Measurements from ENCODE around the gene MITF.
"Not testable (repeated sequence)": the region's sequence is repeated elsewhere in the genome, so short reads cannot be mapped to it uniquely, and the experiment has no call there.

Gene MITF

GRCh38 chr3:69909859-69910258 is 170.6 kb downstream of the MITF start:
- not testable (repeated sequence) for H3K27ac ChIP-seq (ENCODE audit: low read length); H3K9me3 ChIP-seq (ENCODE audit: control insufficient read depth in 2 of 2, low read length in 2 of 2); H3K9ac ChIP-seq (ENCODE audit: low read length in 2 of 2); H3K36me3 ChIP-seq (ENCODE audit: control insufficient read depth in 2 of 2, insufficient read depth in 2 of 2, low read length in 2 of 2); H3K27me3 ChIP-seq (ENCODE audit: control insufficient read depth in 1 of 2, insufficient read depth in 2 of 2, low read length in 2 of 2); H3K4me3 ChIP-seq (ENCODE audit: low read length in 2 of 2); H3K4me1 ChIP-seq (ENCODE audit: control insufficient read depth, insufficient read depth, low read length)

- no peak overlapping the region for H3K27ac ChIP-seq (ENCODE audit: low read length)
- no peaks in the 10 kb centered on the region for H3K36me3 ChIP-seq (ENCODE audit: control insufficient read depth in 2 of 2, insufficient read depth in 2 of 2, low read length in 2 of 2)
- H3K4me3 ChIP-seq (ENCODE audit: low read length in 2 of 2) = no peak overlapping the region
- peaks cover 0 to 4% of the 10 kb centered on the region in 2 donors for H3K9me3 ChIP-seq (ENCODE audit: control insufficient read depth in 2 of 2, low read length in 2 of 2)
- H3K27me3 ChIP-seq (ENCODE audit: control insufficient read depth in 1 of 2, insufficient read depth in 2 of 2, low read length in 2 of 2) = no peaks in the 10 kb centered on the region
- no peaks in the 10 kb centered on the region for H3K4me1 ChIP-seq (ENCODE audit: control insufficient read depth, insufficient read depth, low read length)
- H3K9ac ChIP-seq (ENCODE audit: low read length in 2 of 2) = no peak overlapping the region
Observed at GRCh38 chr3:69913422-69913821, 174.2 kb downstream of the MITF start.

- Histone ChIP-seq H3K27me3 (ENCODE audit: control insufficient read depth in 1 of 2, insufficient read depth in 2 of 2, low read length in 2 of 2) (no peaks in the 10 kb centered on the region), H3K9me3 (ENCODE audit: control insufficient read depth in 2 of 2, low read length in 2 of 2) (peaks cover 0 to 4% of the 10 kb centered on the region in 2 donors), H3K27ac (ENCODE audit: low read length) (no peak overlapping the region), H3K4me3 (ENCODE audit: low read length in 2 of 2) (no peak overlapping the region), H3K36me3 (ENCODE audit: control insufficient read depth in 2 of 2, insufficient read depth in 2 of 2, low read length in 2 of 2) (no peaks in the 10 kb centered on the region), H3K9ac (ENCODE audit: low read length in 2 of 2) (no peak overlapping the region), H3K4me1 (ENCODE audit: control insufficient read depth, insufficient read depth, low read length) (no peaks in the 10 kb centered on the region)
Observed at GRCh38 chr3:69914395-69914794, 175.1 kb downstream of the MITF start.

GRCh38 chr3:69915726-69916125 is 176.5 kb downstream of the MITF start:
- no peak overlapping the region for H3K27ac ChIP-seq (ENCODE audit: low read length)
- H3K4me3 ChIP-seq (ENCODE audit: low read length in 2 of 2) = no peak overlapping the region
- no peak overlapping the region for H3K9ac ChIP-seq (ENCODE audit: low read length in 2 of 2)
- H3K36me3 ChIP-seq (ENCODE audit: control insufficient read depth in 2 of 2, insufficient read depth in 2 of 2, low read length in 2 of 2) = no peaks in the 10 kb centered on the region
- H3K27me3 ChIP-seq (ENCODE audit: control insufficient read depth in 1 of 2, insufficient read depth in 2 of 2, low read length in 2 of 2) = no peaks in the 10 kb centered on the region
- peaks cover 0 to 4% of the 10 kb centered on the region in 2 donors for H3K9me3 ChIP-seq (ENCODE audit: control insufficient read depth in 2 of 2, low read length in 2 of 2)
- H3K4me1 ChIP-seq (ENCODE audit: control insufficient read depth, insufficient read depth, low read length) = no peaks in the 10 kb centered on the region

GRCh38 chr3:69920009-69920408 is 180.7 kb downstream of the MITF start:
- not testable (repeated sequence) for H3K27me3 ChIP-seq (ENCODE audit: control insufficient read depth in 1 of 2, insufficient read depth in 2 of 2, low read length in 2 of 2); H3K9ac ChIP-seq (ENCODE audit: low read length in 2 of 2); H3K9me3 ChIP-seq (ENCODE audit: control insufficient read depth in 2 of 2, low read length in 2 of 2); H3K36me3 ChIP-seq (ENCODE audit: control insufficient read depth in 2 of 2, insufficient read depth in 2 of 2, low read length in 2 of 2); H3K4me1 ChIP-seq (ENCODE audit: control insufficient read depth, insufficient read depth, low read length); H3K27ac ChIP-seq (ENCODE audit: low read length); H3K4me3 ChIP-seq (ENCODE audit: low read length in 2 of 2)

GRCh38 chr3:69921651-69922050 is 182.4 kb downstream of the MITF start:
- H3K4me1 ChIP-seq (ENCODE audit: control insufficient read depth, insufficient read depth, low read length) = peaks cover 4% of the 10 kb centered on the region
- H3K9ac ChIP-seq (ENCODE audit: low read length in 2 of 2) = no peak overlapping the region
- H3K27ac ChIP-seq (ENCODE audit: low read length) = no peak overlapping the region
- no peaks in the 10 kb centered on the region for H3K27me3 ChIP-seq (ENCODE audit: control insufficient read depth in 1 of 2, insufficient read depth in 2 of 2, low read length in 2 of 2)
- no peaks in the 10 kb centered on the region for H3K9me3 ChIP-seq (ENCODE audit: control insufficient read depth in 2 of 2, low read length in 2 of 2)
- no peaks in the 10 kb centered on the region for H3K36me3 ChIP-seq (ENCODE audit: control insufficient read depth in 2 of 2, insufficient read depth in 2 of 2, low read length in 2 of 2)
- H3K4me3 ChIP-seq (ENCODE audit: low read length in 2 of 2) = no peak overlapping the region

GRCh38 chr3:69922521-69923000 is 183.3 kb downstream of the MITF start:
- Histone ChIP-seq H3K27ac (ENCODE audit: low read length) (no peak overlapping the region), H3K4me3 (ENCODE audit: low read length in 2 of 2) (no peak overlapping the region), H3K9ac (ENCODE audit: low read length in 2 of 2) (no peak overlapping the region), H3K36me3 (ENCODE audit: control insufficient read depth in 2 of 2, insufficient read depth in 2 of 2, low read length in 2 of 2) (no peaks in the 10 kb centered on the region), H3K9me3 (ENCODE audit: control insufficient read depth in 2 of 2, low read length in 2 of 2) (no peaks in the 10 kb centered on the region), H3K4me1 (ENCODE audit: control insufficient read depth, insufficient read depth, low read length) (peaks cover 4% of the 10 kb centered on the region), H3K27me3 (ENCODE audit: control insufficient read depth in 1 of 2, insufficient read depth in 2 of 2, low read length in 2 of 2) (no peaks in the 10 kb centered on the region)

GRCh38 chr3:69925506-69925905 is 186.2 kb downstream of the MITF start:
- Histone ChIP-seq H3K9me3 (ENCODE audit: control insufficient read depth in 2 of 2, low read length in 2 of 2) (no peaks in the 10 kb centered on the region), H3K4me1 (ENCODE audit: control insufficient read depth, insufficient read depth, low read length) (peaks cover 4% of the 10 kb centered on the region), H3K27ac (ENCODE audit: low read length) (no peak overlapping the region), H3K27me3 (ENCODE audit: control insufficient read depth in 1 of 2, insufficient read depth in 2 of 2, low read length in 2 of 2) (no peaks in the 10 kb centered on the region), H3K9ac (ENCODE audit: low read length in 2 of 2) (no peak overlapping the region), H3K4me3 (ENCODE audit: low read length in 2 of 2) (no peak overlapping the region), H3K36me3 (ENCODE audit: control insufficient read depth in 2 of 2, insufficient read depth in 2 of 2, low read length in 2 of 2) (no peaks in the 10 kb centered on the region)

- Histone ChIP-seq H3K27me3 (ENCODE audit: control insufficient read depth in 1 of 2, insufficient read depth in 2 of 2, low read length in 2 of 2) (no peaks in the 10 kb centered on the region), H3K36me3 (ENCODE audit: control insufficient read depth in 2 of 2, insufficient read depth in 2 of 2, low read length in 2 of 2) (no peaks in the 10 kb centered on the region), H3K4me3 (ENCODE audit: low read length in 2 of 2) (no peak overlapping the region), H3K9me3 (ENCODE audit: control insufficient read depth in 2 of 2, low read length in 2 of 2) (no peaks in the 10 kb centered on the region), H3K9ac (ENCODE audit: low read length in 2 of 2) (no peak overlapping the region), H3K27ac (ENCODE audit: low read length) (no peak overlapping the region), H3K4me1 (ENCODE audit: control insufficient read depth, insufficient read depth, low read length) (peaks cover 4% of the 10 kb centered on the region)
Observed at GRCh38 chr3:69926385-69926784, 187.1 kb downstream of the MITF start.

GRCh38 chr3:69927571-69927970 is 188.3 kb downstream of the MITF start:
- Histone ChIP-seq H3K9ac (ENCODE audit: low read length in 2 of 2) (no peak overlapping the region), H3K36me3 (ENCODE audit: control insufficient read depth in 2 of 2, insufficient read depth in 2 of 2, low read length in 2 of 2) (no peaks in the 10 kb centered on the region), H3K4me1 (ENCODE audit: control insufficient read depth, insufficient read depth, low read length) (peaks cover 4% of the 10 kb centered on the region), H3K27ac (ENCODE audit: low read length) (no peak overlapping the region), H3K9me3 (ENCODE audit: control insufficient read depth in 2 of 2, low read length in 2 of 2) (no peaks in the 10 kb centered on the region), H3K4me3 (ENCODE audit: low read length in 2 of 2) (no peak overlapping the region), H3K27me3 (ENCODE audit: control insufficient read depth in 1 of 2, insufficient read depth in 2 of 2, low read length in 2 of 2) (no peaks in the 10 kb centered on the region)

- Histone ChIP-seq H3K36me3 (ENCODE audit: control insufficient read depth in 2 of 2, insufficient read depth in 2 of 2, low read length in 2 of 2) (no peaks in the 10 kb centered on the region), H3K4me1 (ENCODE audit: control insufficient read depth, insufficient read depth, low read length) (peaks cover 4% of the 10 kb centered on the region), H3K27ac (ENCODE audit: low read length) (no peak overlapping the region)
Observed at GRCh38 chr3:69929019-69929418, 189.8 kb downstream of the MITF start.

More at GRCh38 chr3:69929019-69929418, 189.8 kb downstream of the MITF start:
- Histone ChIP-seq H3K4me3 (ENCODE audit: low read length in 2 of 2) (no peak overlapping the region), H3K27me3 (ENCODE audit: control insufficient read depth in 1 of 2, insufficient read depth in 2 of 2, low read length in 2 of 2) (no peaks in the 10 kb centered on the region), H3K9me3 (ENCODE audit: control insufficient read depth in 2 of 2, low read length in 2 of 2) (no peaks in the 10 kb centered on the region), H3K9ac (ENCODE audit: low read length in 2 of 2) (no peak overlapping the region)
